MG63 (cell line): ENCODE measurements around the gene TWIST2. TPM values are rescaled to one million over a fixed set of nuclear protein-coding genes. Genes with fewer than 3 reads are reported as not detected.

ENCODE experiments used
- DNase-seq: peaks from one replicate; pipeline ENCODE4 v3.0.0-alpha.2; 2020
- H3K27me3 ChIP-seq: fragments of 250-450 bp; sonication (Bioruptor Pico); 2 replicates; pipeline ENCODE4 v1.5.1; 2020; ENCODE audit warnings: mild to moderate bottlenecking, moderate library complexity
- H3K36me3 ChIP-seq: fragments of 250-450 bp; sonication (Bioruptor Pico); 2 replicates; pipeline ENCODE4 v1.5.1; 2020; ENCODE audit warnings: mild to moderate bottlenecking, moderate library complexity
- H3K4me3 ChIP-seq: fragments of 250-450 bp; sonication (Bioruptor Pico); 2 replicates; pipeline ENCODE4 v1.5.1; 2020; ENCODE audit warnings: mild to moderate bottlenecking, moderate library complexity
- H3K9me3 ChIP-seq: fragments of 250-450 bp; sonication (Bioruptor Pico); 2 replicates; pipeline ENCODE4 v1.5.1; 2020; ENCODE audit warnings: mild to moderate bottlenecking, moderate library complexity
- total RNA-seq: library from RNA; depleted of rRNA; stranded (reverse); fragments of >200 nt; shearing (Covaris generic); gene quantifications from 2 replicates; pipeline ENCODE4 v1.2.3, GENCODE V29; 2014; ENCODE audit warnings: low replicate concordance

Gene TWIST2
- total RNA-seq, 1 experiment from 2014 or later, result 40.5 TPM

DNA sequence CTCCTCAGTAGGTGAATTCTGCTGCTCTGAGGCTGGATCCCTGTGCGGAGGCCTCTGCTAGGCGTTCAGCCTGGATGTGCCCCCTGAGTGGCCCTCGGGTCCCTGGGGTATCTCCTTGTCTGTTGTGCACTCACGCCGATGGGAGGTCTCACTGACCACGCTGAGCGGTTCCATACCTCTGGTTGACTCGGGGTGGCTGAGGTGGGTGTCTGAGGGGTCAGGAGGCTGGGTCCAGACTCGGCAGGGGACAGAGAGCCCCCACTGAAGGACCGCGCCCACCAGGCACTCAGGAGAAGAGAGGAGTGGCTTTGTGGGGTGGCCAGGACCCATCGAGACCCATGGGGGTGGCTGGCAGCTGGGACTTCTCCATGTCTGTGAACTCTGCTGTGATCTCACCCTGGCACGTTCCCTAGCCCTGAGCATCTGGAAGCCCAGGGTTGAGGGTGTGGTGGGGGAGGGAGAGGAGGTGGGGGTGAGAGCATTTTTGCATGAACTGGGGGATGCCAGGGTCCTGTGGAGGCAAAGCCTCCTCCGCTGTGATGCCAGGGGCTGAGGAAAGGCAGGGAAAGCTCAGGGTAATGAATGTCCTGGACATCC lies 53.7 kb downstream of the TWIST2 start:
- no peak for DNase-seq
- Histone ChIP-seq H3K27me3 (no peaks in the 10 kb centered on the region), H3K36me3 (no peaks in the 10 kb centered on the region), H3K9me3 (no peaks in the 10 kb centered on the region), H3K4me3 (no peak overlapping the region)

DNA sequence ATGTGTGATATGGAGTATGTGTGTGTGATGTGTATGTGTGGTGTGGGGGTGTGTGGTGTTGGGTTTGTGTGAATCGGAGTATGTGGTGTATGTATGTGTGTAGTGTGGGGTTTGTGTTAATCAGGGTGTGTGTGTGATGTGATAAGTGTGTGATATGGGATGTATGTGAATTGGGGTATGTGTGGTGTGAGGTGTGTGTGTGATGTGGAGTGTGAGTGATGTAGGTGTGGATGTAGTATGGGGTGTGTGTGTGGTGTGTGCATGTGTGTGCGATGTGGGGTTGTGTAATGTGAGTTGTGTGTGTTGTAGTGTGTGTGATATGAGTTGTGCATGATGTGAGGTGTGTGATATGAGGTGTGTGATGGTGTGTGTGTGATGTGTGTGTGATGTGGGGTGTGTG lies 54.4 kb downstream of the TWIST2 start:
- Histone ChIP-seq H3K4me3 (no peak overlapping the region), H3K9me3 (no peaks in the 10 kb centered on the region), H3K27me3 (no peaks in the 10 kb centered on the region), H3K36me3 (peaks cover under 1% of the 10 kb centered on the region)
- no peak for DNase-seq

DNA sequence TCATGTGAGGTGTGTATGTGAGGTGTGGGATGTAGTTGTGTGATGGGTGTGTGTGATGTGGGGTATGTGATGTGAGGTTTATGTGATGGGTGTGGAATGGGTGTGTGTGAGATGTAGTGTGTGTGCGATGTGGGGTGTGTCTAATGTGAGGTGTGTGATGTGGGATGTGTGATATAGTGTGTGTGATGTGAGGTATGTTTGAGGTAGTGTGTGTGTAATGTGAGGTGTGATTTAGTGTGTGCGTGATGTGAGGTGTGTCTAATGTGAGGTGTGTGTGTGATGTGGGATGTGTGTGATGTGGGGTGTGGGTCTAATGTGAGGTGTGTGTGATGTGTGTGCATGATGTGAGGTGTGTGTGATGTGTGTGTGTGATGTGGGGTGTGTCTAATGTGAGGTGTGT lies 55.3 kb downstream of the TWIST2 start:
- Histone ChIP-seq H3K4me3 (no peak overlapping the region), H3K36me3 (peaks cover 7% of the 10 kb centered on the region), H3K27me3 (no peaks in the 10 kb centered on the region), H3K9me3 (no peaks in the 10 kb centered on the region)
- DNase-seq, result no peak

DNA sequence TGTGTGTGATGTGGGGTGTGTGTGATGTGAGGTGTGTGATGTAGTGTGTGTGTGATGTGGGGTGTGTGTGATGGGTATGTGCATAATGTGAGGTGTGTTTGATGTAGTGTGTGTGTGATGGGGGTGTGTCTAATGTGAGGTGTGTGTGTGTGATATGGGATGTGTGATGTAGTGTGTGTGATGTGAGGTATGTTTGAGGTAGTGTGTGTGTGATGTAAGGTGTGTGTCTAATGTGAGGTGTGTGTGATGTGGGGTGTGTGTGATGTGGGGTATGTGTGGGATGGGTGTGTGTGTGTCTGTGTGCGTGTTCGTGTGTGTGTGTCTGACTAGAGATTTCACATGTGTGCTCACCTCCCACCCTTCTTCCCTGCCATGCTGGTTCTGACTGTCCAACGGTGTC lies 56.3 kb downstream of the TWIST2 start:
- peaks cover 7% of the 10 kb centered on the region for H3K36me3 ChIP-seq
- no peak for DNase-seq
- H3K27me3 ChIP-seq, result no peaks in the 10 kb centered on the region
- H3K9me3 ChIP-seq, result no peaks in the 10 kb centered on the region
- no peak overlapping the region for H3K4me3 ChIP-seq

DNA sequence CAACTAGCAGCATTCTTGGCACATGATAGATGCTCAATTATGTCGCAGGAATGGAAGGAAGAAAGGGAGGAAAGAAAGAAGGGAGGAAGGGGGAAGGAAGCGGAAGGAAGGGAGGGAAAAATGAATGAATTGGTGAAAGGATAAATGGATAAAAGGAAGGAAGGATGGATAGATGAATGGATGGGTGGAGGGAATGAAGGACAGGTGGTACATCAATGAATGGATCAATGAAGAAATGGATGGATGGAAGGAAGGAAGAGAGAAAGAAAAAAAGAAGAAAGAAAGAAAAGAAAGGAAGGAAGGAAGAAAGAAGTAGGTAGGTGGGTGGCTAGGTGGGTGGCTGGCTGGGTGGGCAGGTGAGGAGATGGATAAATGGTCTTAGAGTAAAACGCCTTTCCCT lies 56.8 kb downstream of the TWIST2 start:
- DNase-seq, result no peak
- H3K36me3 ChIP-seq, result peaks cover 7% of the 10 kb centered on the region
- H3K9me3 ChIP-seq, result no peaks in the 10 kb centered on the region
- H3K27me3 ChIP-seq, result no peaks in the 10 kb centered on the region
- H3K4me3 ChIP-seq, result no peak overlapping the region

DNA sequence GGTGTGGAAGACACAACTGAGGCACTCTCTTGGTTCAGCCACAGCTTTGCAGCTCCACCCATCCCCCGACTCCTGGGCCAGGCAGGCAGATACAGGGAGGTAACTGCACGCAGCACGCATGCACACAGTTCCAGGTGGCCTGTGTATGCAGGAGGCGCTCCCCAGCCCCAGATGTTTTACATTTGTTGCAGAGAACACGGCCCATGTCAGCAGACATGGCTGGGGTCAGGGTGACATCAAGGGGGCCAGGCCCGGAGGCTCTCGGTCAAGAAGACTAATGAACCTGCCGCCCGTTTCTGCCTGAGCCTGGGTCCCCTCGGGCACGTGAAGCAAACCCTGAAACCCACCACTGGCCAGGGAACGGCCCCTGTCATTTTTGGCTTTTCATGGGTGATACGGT lies 57.3 kb downstream of the TWIST2 start:
- Histone ChIP-seq H3K9me3 (no peaks in the 10 kb centered on the region), H3K36me3 (peaks cover 7% of the 10 kb centered on the region), H3K4me3 (no peak overlapping the region), H3K27me3 (no peaks in the 10 kb centered on the region)
- no peak for DNase-seq

DNA sequence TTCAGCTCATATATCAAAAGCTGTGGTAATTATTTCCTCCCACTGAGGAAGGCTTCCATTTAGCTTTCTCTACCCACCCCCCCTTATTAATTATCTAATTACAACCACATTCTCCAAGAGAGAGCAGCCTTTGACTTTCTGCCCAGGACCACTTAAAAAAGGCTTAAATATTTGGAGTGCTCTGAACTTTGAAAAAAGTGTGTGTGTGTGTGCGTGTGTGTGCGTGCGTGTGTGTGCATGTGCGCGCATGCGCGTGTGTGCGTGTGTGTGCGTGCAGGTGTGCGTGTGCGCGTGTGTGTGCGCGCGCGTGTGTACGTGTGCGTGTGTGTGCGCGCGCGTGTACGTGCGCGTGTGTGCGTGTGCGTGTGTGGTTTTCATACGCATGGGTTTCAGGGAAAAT lies 57.8 kb downstream of the TWIST2 start:
- Histone ChIP-seq H3K36me3 (peaks cover 7% of the 10 kb centered on the region), H3K9me3 (no peaks in the 10 kb centered on the region), H3K27me3 (no peaks in the 10 kb centered on the region), H3K4me3 (no peak overlapping the region)
- DNase-seq, result no peak

DNA sequence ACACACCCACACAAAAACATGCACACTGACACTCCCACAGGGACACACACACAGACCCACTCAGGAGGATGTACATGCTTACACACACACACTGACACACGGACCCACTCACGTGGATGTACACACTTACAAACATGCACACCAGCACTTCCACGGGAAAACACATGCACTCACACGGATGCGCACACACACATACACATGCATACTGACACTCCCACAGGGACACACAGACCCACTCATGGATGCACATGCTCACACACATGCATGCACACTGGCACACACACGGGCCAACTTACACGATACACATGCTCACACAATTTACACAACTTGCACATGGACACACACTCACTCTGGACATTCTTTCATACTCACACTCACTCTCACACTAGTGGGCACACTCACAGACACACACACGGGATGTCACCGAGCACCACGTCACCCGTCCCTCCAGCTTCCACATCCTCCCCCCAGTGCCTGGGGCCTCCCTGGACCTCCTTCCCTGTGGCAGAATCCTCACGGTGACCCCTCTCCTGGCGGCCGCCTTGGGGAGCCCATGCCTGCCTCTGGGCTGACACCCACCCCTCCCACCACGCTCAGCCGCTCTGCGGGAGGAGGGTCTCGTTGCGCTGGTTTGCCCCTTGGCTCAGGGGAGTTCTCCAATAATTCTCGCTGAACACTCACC lies 58.5 kb downstream of the TWIST2 start:
- H3K27me3 ChIP-seq, result no peaks in the 10 kb centered on the region
- no peak for DNase-seq
- H3K36me3 ChIP-seq, result peaks cover 7% of the 10 kb centered on the region
- H3K9me3 ChIP-seq, result no peaks in the 10 kb centered on the region
- no peak overlapping the region for H3K4me3 ChIP-seq

DNA sequence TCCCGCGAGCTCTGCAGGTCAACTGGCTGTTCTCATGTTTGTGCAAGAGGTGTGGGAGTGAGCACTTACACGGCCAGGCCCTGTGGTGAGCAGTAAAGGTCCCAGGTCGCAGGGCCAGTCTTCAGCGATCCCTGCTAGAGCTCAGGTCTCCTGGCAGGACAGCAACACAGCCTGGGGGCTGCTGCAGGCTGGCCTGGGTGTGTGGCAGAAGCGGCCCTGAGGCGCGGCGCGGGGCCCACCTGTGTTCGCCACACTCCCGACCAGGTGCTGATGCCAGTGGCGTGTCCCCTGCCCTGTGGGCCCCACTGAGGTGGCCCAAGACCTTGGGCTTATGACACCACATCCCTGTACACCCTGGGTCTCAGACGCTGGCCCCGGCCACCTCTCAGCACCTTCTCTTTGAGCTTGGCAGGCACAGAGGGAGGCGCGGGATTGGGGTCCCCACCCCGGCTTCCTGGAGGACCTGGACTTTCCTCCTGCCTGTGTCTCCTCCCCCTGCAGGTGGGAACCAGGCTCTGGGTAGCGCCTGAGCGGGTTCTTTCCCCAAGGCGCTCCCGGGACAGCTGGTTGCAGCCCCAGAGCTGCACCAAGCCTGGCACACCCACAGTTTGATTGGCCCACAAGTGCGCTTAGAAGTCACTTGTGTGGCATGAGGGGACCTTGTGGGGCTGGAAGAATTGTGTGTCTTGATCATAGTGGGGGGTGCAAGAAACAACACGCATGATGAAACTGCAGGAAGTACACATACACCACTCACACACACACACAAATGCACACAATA lies 59.2 kb downstream of the TWIST2 start:
- H3K27me3 ChIP-seq, result no peaks in the 10 kb centered on the region
- H3K9me3 ChIP-seq, result no peaks in the 10 kb centered on the region
- H3K36me3 ChIP-seq, result peaks cover 7% of the 10 kb centered on the region
- H3K4me3 ChIP-seq, result no peak overlapping the region
- no peak for DNase-seq

DNA sequence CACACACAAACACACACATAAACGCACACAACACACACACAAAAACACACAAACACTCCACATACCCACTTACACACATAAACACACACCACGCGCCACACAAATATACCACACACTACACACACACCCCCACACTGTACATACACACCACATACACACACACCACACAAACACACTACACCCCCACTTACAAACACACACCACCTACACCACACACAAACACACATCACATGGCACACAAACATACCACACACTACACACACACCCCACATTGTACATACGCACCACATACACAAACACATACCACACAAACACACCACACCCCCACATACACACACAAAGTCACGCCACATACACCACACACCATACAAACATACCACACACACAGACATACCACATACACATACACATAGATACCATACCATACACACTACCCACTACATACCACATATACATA lies 59.9 kb downstream of the TWIST2 start:
- Histone ChIP-seq H3K4me3 (no peak overlapping the region), H3K9me3 (no peaks in the 10 kb centered on the region), H3K27me3 (no peaks in the 10 kb centered on the region), H3K36me3 (peaks cover 9% of the 10 kb centered on the region)
- DNase-seq, result no peak

DNA sequence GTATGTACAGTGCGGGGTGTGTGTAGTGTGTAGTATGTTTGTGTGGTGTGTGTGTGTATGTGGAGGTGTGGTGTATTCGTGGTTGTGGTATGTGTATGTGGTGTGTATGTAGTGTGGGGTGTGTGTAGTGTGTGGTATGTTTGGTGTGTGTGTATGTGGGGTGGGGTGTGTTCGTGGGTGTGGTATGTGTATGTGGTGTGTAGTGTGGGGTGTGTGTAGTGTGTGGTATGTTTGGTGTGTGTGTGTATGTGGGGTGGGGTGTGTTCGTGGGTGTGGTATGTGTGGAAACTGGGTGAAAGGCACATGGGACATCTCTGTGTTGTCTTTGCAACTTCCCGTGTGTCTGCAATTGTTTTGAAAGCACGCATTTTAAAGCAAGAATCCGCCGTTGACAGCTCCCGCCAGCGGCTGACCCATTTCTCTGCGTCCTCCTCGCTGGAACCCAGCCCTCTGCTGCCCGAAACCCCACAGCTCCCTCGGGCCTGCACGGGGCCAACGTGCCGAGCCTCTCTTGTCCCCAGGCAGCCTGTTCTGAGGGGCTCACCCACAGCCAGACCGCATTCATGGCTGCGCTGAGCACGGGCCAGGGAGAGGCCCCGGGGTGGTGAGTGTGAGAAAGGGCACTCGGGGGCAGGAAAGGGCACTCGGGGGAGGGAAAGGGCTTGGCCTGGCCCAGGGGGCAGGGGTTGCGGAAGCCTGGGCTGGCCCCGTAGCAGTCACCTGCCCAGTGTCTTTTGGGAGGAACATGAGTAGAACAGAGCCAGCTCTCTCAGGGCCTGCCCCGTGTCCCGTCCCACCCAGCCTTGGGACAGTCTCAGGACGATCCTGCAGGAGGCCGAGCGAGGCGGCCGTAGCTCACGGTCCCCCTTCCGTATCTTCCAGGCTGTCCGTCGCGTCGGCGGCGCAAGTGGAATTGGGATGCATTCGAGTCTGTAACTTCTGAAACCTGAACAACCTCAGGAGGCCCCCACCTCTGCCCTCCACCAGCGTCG lies 61.4 kb downstream of the TWIST2 start:
- Histone ChIP-seq H3K9me3 (no peaks in the 10 kb centered on the region), H3K27me3 (no peaks in the 10 kb centered on the region), H3K36me3 (peaks cover 16% of the 10 kb centered on the region), H3K4me3 (no peak overlapping the region)
- no peak for DNase-seq

DNA sequence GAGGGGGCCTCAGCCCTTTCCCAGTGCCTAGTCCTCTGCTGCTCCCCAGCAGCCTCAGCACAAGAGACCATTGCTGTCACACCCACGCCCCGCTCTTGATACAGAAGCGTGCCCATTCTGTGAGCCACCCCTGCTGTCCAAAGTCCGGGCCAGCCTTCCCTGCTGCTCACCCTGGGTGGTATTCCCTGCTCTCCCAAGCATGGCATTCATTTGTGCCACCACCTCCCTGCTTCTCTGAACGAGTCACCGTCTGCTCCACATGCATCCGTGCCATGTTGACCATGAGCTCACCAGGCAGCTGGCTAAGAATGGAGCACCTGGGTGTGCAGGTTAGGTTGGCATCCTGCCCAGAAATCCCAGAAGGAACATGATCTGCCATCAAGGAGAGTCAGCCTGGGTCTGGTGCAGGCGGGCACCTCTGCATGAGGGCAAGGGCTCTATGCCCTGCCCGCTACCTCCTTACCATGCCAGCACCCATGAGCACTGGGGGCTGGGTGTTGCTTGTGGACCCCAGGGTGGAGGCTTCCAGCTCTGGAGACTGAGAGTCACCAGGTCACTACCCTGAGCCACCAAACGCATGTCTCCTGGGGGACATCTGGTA lies 63.0 kb downstream of the TWIST2 start:
- no peak for DNase-seq
- Histone ChIP-seq H3K9me3 (no peaks in the 10 kb centered on the region), H3K27me3 (no peaks in the 10 kb centered on the region), H3K4me3 (no peak overlapping the region), H3K36me3 (peaks cover 16% of the 10 kb centered on the region)

DNA sequence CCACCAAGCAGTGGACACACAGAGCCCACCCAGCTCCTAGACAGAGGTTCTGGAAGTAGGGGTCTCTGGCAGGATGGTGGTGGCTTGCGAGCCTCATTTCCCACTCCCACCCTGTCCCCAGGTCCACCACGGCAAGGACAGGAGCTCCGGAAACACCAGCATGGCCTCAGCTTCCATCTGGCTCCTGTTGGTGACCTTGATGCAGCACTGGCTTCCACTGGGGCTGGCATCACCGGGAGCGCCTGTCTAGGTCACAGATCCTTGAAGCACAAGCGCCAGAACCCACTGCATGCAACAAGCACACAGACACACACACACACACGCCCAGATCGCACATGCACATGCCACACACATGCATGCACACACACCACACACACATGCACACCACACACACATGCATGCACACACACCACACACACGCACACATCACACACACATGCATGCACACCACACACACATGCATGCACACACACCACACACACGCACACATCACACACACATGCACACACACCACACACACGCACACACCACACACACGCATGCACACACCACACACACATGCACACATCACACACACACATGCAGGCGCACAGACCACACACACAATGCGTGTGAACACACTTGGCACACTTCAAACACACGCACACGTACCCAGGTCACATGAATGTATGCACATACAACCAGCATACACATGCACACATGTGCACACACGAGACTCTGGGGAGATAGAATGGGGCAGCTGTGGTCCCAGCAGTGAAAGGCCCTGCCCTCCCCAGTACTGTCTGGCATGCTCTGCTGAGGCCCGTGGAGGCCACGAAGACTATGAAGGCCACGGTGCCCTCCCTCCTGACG lies 63.7 kb downstream of the TWIST2 start:
- Histone ChIP-seq H3K4me3 (no peak overlapping the region), H3K36me3 (peaks cover 16% of the 10 kb centered on the region), H3K9me3 (no peaks in the 10 kb centered on the region), H3K27me3 (no peaks in the 10 kb centered on the region)
- DNase-seq, result no peak

DNA sequence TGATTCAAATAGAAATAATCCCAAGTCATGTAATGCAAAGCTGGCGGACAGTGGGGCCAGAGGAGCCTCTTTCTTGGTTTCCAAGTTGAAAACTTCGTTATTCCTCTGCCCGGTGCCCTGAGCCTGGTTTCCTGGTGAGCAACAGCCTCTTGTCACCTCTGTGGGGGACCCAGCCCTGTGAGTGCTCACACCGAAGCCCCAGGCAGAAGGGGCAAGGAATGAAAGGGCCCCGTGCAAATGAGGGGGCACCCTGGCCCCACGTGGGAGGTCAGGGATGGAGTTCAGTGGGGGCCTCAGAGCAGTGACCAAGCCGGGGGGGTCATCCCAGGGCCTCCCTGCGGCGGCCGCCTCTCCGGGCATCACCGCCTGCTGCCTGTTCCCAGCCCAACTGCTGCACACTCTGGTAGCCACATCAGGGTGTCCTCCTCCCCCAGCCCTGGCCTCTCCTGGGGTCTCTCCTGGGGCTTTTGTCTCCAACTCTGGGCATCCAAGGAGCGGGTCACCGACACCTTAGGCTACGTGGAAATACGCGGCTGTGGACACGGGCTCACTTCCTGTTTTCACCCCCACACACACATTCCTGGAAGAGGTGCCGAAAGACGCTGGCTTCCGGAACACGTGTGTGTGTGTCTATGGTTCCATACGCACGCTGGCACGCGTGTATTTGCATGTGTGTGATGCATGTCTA lies 64.5 kb downstream of the TWIST2 start:
- DNase-seq, result no peak
- no peaks in the 10 kb centered on the region for H3K9me3 ChIP-seq
- no peaks in the 10 kb centered on the region for H3K27me3 ChIP-seq
- peaks cover 15% of the 10 kb centered on the region for H3K36me3 ChIP-seq
- no peak overlapping the region for H3K4me3 ChIP-seq
